Subcutaneous abdominal adipose tissue (tissue), 5 donors: ENCODE data around the gene NEDD9.
A peak's percentile ranks its signal among the peaks of the same experiment; 100 is the strongest.

ENCODE experiments used
- H3K27ac ChIP-seq: one replicate; pipeline ENCODE4 v1.7.0; 2013; ENCODE audit warnings: low read depth, mild to moderate bottlenecking, inconsistent platforms, low read length, moderate library complexity
- H3K27me3 ChIP-seq, 5 donors: one replicate each; pipeline ENCODE4 v1.7.0; 2013; ENCODE audit warnings: low read length in 5 of 5, inconsistent platforms in 1 of 5; ENCODE audit not compliant: control insufficient read depth in 5 of 5, insufficient read depth in 4 of 5
- H3K36me3 ChIP-seq, 5 donors: one replicate each; pipeline ENCODE4 v1.7.0; 2013; ENCODE audit warnings: low read length in 5 of 5; ENCODE audit not compliant: control insufficient read depth in 5 of 5, insufficient read depth in 5 of 5
- H3K4me1 ChIP-seq, 5 donors: one replicate each; pipeline ENCODE4 v1.7.0; 2013; ENCODE audit warnings: low read length in 5 of 5, mild to moderate bottlenecking in 3 of 5, moderate library complexity in 1 of 5; ENCODE audit not compliant: control insufficient read depth in 5 of 5, insufficient read depth in 5 of 5
- H3K4me3 ChIP-seq, 5 donors: one replicate each; pipeline ENCODE4 v1.7.0; 2013; ENCODE audit warnings: low read length in 5 of 5, low read depth in 1 of 5
- H3K9ac ChIP-seq, 5 donors: one replicate each; pipeline ENCODE4 v1.7.0; 2013; ENCODE audit warnings: low read length in 5 of 5, mild to moderate bottlenecking in 4 of 5, moderate library complexity in 3 of 5
- H3K9me3 ChIP-seq, 5 donors: one replicate each; pipeline ENCODE4 v1.7.0; 2013; ENCODE audit warnings: low read length in 5 of 5; ENCODE audit not compliant: control insufficient read depth in 5 of 5
- donor health status: healthy.
- donor health status: healthy.
- donor health status: healthy.
- donor health status: healthy.
- donor health status: healthy.

The NEDD9 gene

GRCh38 chr6:11211254-11211653, 21.2 kb downstream of the NEDD9 start:
- H3K9ac ChIP-seq = no peak overlapping the region
- no peaks in the 10 kb centered on the region for H3K27me3 ChIP-seq
- H3K27ac ChIP-seq = peak overlapping the region; percentile 89
- H3K36me3 ChIP-seq = peaks cover 7 to 41% (median 25%) of the 10 kb centered on the region in 5 donors
- peaks cover 23 to 97% (median 80%) of the 10 kb centered on the region in 5 donors for H3K4me1 ChIP-seq
- no peaks in the 10 kb centered on the region for H3K9me3 ChIP-seq
- no peak overlapping the region for H3K4me3 ChIP-seq

GRCh38 chr6:11210386-11211138, 21.9 kb downstream of the NEDD9 start:
- Histone ChIP-seq H3K36me3 (peaks cover 7 to 43% (median 27%) of the 10 kb centered on the region in 5 donors), H3K9ac (peak overlapping the region in 2 of 5 donors; percentile 11 to 23), H3K4me3 (no peak overlapping the region), H3K9me3 (no peaks in the 10 kb centered on the region), H3K4me1 (peaks cover 25 to 90% (median 74%) of the 10 kb centered on the region in 5 donors), H3K27me3 (no peaks in the 10 kb centered on the region), H3K27ac (peak overlapping the region; percentile 89)

DNA sequence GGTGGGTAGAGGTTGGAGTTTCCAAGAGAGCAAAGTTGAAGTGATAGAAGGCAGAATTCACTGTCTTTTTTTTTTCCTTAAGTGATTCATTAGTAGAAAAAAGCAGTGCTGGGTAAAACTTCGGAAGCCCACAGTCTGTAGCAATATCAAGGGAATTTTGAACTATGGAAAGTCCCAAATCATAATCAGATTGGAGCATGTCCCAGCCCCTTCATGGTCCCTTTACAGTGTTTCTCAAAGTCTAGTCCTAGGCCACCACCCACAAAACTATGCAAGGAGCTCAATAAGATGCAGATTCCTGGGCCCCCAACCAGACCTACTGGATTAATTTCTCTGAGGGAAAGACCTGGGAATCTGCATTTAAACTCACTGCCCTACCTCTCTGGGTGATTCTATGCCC, 22.6 kb downstream of the NEDD9 start:
- no peaks in the 10 kb centered on the region for H3K27me3 ChIP-seq
- peak overlapping the region; percentile 89 for H3K27ac ChIP-seq
- no peak overlapping the region for H3K4me3 ChIP-seq
- peaks cover 22 to 87% (median 67%) of the 10 kb centered on the region in 5 donors for H3K4me1 ChIP-seq
- H3K9me3 ChIP-seq = no peaks in the 10 kb centered on the region
- H3K9ac ChIP-seq = no peak overlapping the region
- H3K36me3 ChIP-seq = peaks cover 7 to 47% (median 31%) of the 10 kb centered on the region in 5 donors

GRCh38 chr6:11209369-11209768, 23.1 kb downstream of the NEDD9 start:
- Histone ChIP-seq H3K27ac (peak overlapping the region; percentile 89), H3K4me1 (peaks cover 20 to 84% (median 62%) of the 10 kb centered on the region in 5 donors), H3K9me3 (no peaks in the 10 kb centered on the region), H3K4me3 (no peak overlapping the region), H3K9ac (peak overlapping the region in 1 of 5 donors; percentile 48), H3K36me3 (peaks cover 7 to 50% (median 33%) of the 10 kb centered on the region in 5 donors), H3K27me3 (no peaks in the 10 kb centered on the region)

DNA sequence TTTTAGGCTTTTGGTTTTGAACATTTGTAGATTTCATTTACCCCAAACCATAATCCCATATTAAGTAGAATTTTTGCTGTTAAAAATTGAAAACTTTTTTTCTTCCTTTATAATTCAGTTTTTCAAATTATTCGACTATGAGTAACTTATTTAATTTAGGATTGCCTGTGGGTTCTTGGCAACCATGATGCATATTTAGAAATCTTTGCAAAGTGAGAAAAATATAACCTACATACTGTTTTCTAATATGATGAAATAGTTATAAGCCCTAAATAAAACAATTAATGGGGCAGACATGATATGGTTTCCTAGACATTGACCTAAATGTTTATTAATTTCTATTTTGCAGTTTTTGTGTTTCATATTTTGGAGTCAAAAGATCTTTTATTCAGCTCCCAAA, 23.6 kb downstream of the NEDD9 start:
- H3K9ac ChIP-seq = peak overlapping the region in 1 of 5 donors; percentile 48
- H3K4me1 ChIP-seq = peaks cover 20 to 79% (median 57%) of the 10 kb centered on the region in 5 donors
- H3K9me3 ChIP-seq = no peaks in the 10 kb centered on the region
- no peaks in the 10 kb centered on the region for H3K27me3 ChIP-seq
- peak overlapping the region; percentile 89 for H3K27ac ChIP-seq
- peaks cover 7 to 54% (median 36%) of the 10 kb centered on the region in 5 donors for H3K36me3 ChIP-seq
- no peak overlapping the region for H3K4me3 ChIP-seq

- peaks cover 19 to 78% (median 51%) of the 10 kb centered on the region in 5 donors for H3K4me1 ChIP-seq
- peak overlapping the region; percentile 89 for H3K27ac ChIP-seq
- H3K9me3 ChIP-seq = no peaks in the 10 kb centered on the region
- no peak overlapping the region for H3K9ac ChIP-seq
- no peak overlapping the region for H3K4me3 ChIP-seq
- H3K27me3 ChIP-seq = no peaks in the 10 kb centered on the region
- H3K36me3 ChIP-seq = peaks cover 7 to 57% (median 38%) of the 10 kb centered on the region in 5 donors
Measured at GRCh38 chr6:11208267-11208666, 24.2 kb downstream of the NEDD9 start.

GRCh38 chr6:11207199-11207968, 25.1 kb downstream of the NEDD9 start:
- Histone ChIP-seq H3K4me1 (peaks cover 13 to 78% (median 48%) of the 10 kb centered on the region in 5 donors), H3K36me3 (peaks cover 7 to 54% (median 31%) of the 10 kb centered on the region in 5 donors), H3K27me3 (no peaks in the 10 kb centered on the region), H3K4me3 (no peak overlapping the region), H3K9ac (peak overlapping the region in 1 of 5 donors; percentile 7), H3K9me3 (no peaks in the 10 kb centered on the region), H3K27ac (peak overlapping the region; percentile 89)

GRCh38 chr6:11206576-11206975, 25.9 kb downstream of the NEDD9 start:
- Histone ChIP-seq H3K36me3 (peaks cover 7 to 49% (median 25%) of the 10 kb centered on the region in 5 donors), H3K27me3 (no peaks in the 10 kb centered on the region), H3K27ac (peak overlapping the region; percentile 89), H3K4me1 (peaks cover 13 to 77% (median 48%) of the 10 kb centered on the region in 5 donors), H3K9me3 (no peaks in the 10 kb centered on the region), H3K4me3 (no peak overlapping the region), H3K9ac (peak overlapping the region in 1 of 5 donors; percentile 7)

- no peak overlapping the region for H3K4me3 ChIP-seq
- no peaks in the 10 kb centered on the region for H3K27me3 ChIP-seq
- peaks cover 7 to 70% (median 38%) of the 10 kb centered on the region in 5 donors for H3K4me1 ChIP-seq
- peak overlapping the region; percentile 52 for H3K27ac ChIP-seq
- no peaks in the 10 kb centered on the region for H3K9me3 ChIP-seq
- H3K36me3 ChIP-seq = peaks cover 10 to 54% (median 25%) of the 10 kb centered on the region in 5 donors
- no peak overlapping the region for H3K9ac ChIP-seq
Measured at GRCh38 chr6:11204794-11205366, 27.6 kb downstream of the NEDD9 start.
